ENCODE results near the gene RPS6KA3. TPM values are rescaled to one million over a fixed set of nuclear protein-coding genes. Genes with fewer than 3 reads are reported as not detected.

The RPS6KA3 gene
- total and polyA plus RNA-seq, 8 donors: 5.2 to 88.1 (median 39.8) TPM

DNA sequence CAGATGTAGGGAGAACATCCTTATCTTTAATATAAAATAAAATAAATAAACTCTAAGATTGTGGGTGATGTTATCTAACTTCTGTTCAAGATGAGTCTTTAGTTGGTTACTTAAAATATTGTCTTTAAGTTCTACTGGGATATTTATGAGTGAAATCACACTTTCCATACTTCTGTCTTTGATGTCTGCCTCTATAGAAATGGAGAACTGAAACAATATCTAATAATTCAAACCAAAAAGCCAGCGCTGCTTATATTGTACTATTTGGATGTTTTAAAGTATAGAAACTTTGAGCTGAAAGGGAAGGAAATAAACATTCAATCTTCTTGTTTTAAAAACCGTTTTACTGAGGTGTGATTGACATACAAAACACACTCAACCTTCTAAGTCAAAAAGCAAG is 44.8 kb upstream of the RPS6KA3 start:
- Histone ChIP-seq H3K4me3 (no peak overlapping the region), H3K27me3 (no peaks in the 10 kb centered on the region), H3K9me3 (no peaks in the 10 kb centered on the region), H3K36me3 (no peaks in the 10 kb centered on the region), H3K27ac (no peak overlapping the region), H3K4me1 (no peaks in the 10 kb centered on the region)
- 58 to 85% (median 78%) methylated on average over 2 of the region's 2 CpGs for WGBS, 5 donors
- TF ChIP-seq POLR2AphosphoS5 (IDR thresholded peaks at IDR 0.05) (no peak), POLR2A (IDR thresholded peaks at IDR 0.05) (no peak), CTCF (IDR thresholded peaks at IDR 0.05) (no peak), EP300 (IDR thresholded peaks at IDR 0.05) (no peak)
- intact Hi-C loops (cut with DNase I; ENCODE audit: low total_unique reads): no loop called here
- DNase-seq: no peak

GRCh38 chrX:20309806-20310205 is 43.1 kb upstream of the RPS6KA3 start:
- Histone ChIP-seq H3K36me3 (no peaks in the 10 kb centered on the region), H3K4me3 (no peak overlapping the region), H3K4me1 (no peaks in the 10 kb centered on the region), H3K27me3 (no peaks in the 10 kb centered on the region), H3K27ac (no peak overlapping the region), H3K9me3 (no peaks in the 10 kb centered on the region)
- no peak for DNase-seq
- TF ChIP-seq EP300 (IDR thresholded peaks at IDR 0.05) (no peak), POLR2AphosphoS5 (IDR thresholded peaks at IDR 0.05) (no peak), POLR2A (IDR thresholded peaks at IDR 0.05) (no peak), CTCF (IDR thresholded peaks at IDR 0.05) (no peak)
- 63 to 75% (median 65%) methylated on average over 8 of the region's 8 CpGs for WGBS, 5 donors
- intact Hi-C loops (cut with DNase I; ENCODE audit: low total_unique reads): no loop called here

GRCh38 chrX:20306668-20307067 is 40.0 kb upstream of the RPS6KA3 start:
- Histone ChIP-seq H3K27me3 (no peaks in the 10 kb centered on the region), H3K36me3 (no peaks in the 10 kb centered on the region), H3K9me3 (no peaks in the 10 kb centered on the region), H3K4me3 (no peak overlapping the region), H3K27ac (no peak overlapping the region), H3K4me1 (no peaks in the 10 kb centered on the region)
- TF ChIP-seq EP300 (IDR thresholded peaks at IDR 0.05): no peak
- no peak for TF ChIP-seq POLR2A (IDR thresholded peaks at IDR 0.05)
- no peak for TF ChIP-seq CTCF (IDR thresholded peaks at IDR 0.05)
- TF ChIP-seq POLR2AphosphoS5 (IDR thresholded peaks at IDR 0.05): no peak
- intact Hi-C loops (cut with DNase I; ENCODE audit: low total_unique reads): no loop called here
- 51 to 81% (median 68%) methylated on average over 3 of the region's 3 CpGs for WGBS, 5 donors
- no peak for DNase-seq

DNA sequence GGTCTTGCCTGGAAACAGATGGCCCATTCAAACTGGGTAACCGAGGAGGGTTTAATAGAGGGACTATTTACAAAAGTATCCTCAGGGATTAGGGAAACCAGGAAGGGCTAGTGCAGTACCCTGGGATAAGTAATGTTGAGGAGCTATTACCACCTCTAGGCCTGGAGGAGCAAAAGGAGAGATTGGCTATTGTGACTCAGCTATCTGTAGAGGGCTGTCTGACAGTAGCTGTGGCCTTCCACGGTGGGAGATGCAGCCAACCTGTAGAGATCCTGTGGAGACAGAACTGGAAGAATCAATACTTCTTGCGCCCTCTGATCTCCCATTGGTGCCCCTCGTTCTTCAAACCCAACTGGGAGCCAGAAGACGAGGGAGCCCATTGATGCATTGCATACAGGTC is 34.1 kb upstream of the RPS6KA3 start:
- intact Hi-C loops (cut with DNase I; ENCODE audit: low total_unique reads): no loop called here
- TF ChIP-seq POLR2AphosphoS5 (IDR thresholded peaks at IDR 0.05) (no peak), EP300 (IDR thresholded peaks at IDR 0.05) (no peak), POLR2A (IDR thresholded peaks at IDR 0.05) (no peak), CTCF (IDR thresholded peaks at IDR 0.05) (no peak)
- no peaks in the 10 kb centered on the region for H3K27me3 ChIP-seq

More for the DNA sequence above, 34.1 kb upstream of the RPS6KA3 start:
- DNase-seq: no peak
- H3K9me3 ChIP-seq: no peaks in the 10 kb centered on the region
- WGBS, 5 donors: 81 to 94% (median 93%) methylated on average over 4 to 5 of the region's 5 CpGs
- no peaks in the 10 kb centered on the region for H3K36me3 ChIP-seq
- H3K4me3 ChIP-seq: no peak overlapping the region
- H3K4me1 ChIP-seq: no peaks in the 10 kb centered on the region
- no peak overlapping the region for H3K27ac ChIP-seq
